ENCODE measurements around the gene DPEP3.

GRCh38 chr16:67950335-67950843, 29.9 kb downstream of the DPEP3 start:
- TF ChIP-seq CTCF (conservative IDR thresholded peaks at IDR 0.05; ENCODE audit: low read depth, low read length) (no peak), EZH2 (IDR thresholded peaks at IDR 0.05; ENCODE audit: low read length, unreplicated experiment) (no peak), EZH2phosphoT487 (IDR thresholded peaks at IDR 0.05; ENCODE audit: borderline replicate concordance, low read length) (no peak)
